HCT116 (cell line): ENCODE data around the gene EVX2. TPM values are rescaled to one million over a fixed set of nuclear protein-coding genes. Genes with fewer than 3 reads are reported as not detected.

Experiments used
- ATAC-seq: fragments of 200-7000 bp; cut with Tn5 transposase; 2 replicates; pipeline ENCODE4 v1.9.1; 2020; ENCODE audit warnings: mild to moderate bottlenecking, moderate library complexity
- BruUV-seq: library from RNA; stranded (reverse); fragments of 400-500 nt; replicated peaks from 2 replicates; lab custom pipeline; 2021; lab: Mats Ljungman, UMichigan
- CTCF ChIA-PET: fragments of 300-600 bp; sonication (Branson Sonifier 250); formaldehyde crosslinking; loops from one replicate; lab custom pipeline; 2021; ENCODE audit warnings: antibody characterized with exemption; lab: Charles Lee
- POLR2A ChIA-PET: fragments of 300-600, 350-600 bp; sonication (Branson Sonifier 250); formaldehyde crosslinking; loops from one replicate; lab custom pipeline; 2021; ENCODE audit warnings: antibody characterized with exemption; lab: Charles Lee
- RAD21 ChIA-PET, 2 experiments: fragments of 300-600 bp; sonication (Branson Sonifier 250); formaldehyde crosslinking; loops; one replicate each; lab custom pipeline; 2023; ENCODE audit warnings: low total read pairs in 2 of 2; ENCODE audit not compliant: uncharacterized antibody in 2 of 2, unreplicated experiment in 2 of 2, low non-redundant PET in 1 of 2; lab: Charles Lee
- DNase-seq: peaks from one replicate; pipeline ENCODE4 v3.0.0-alpha.2; 2010; ENCODE audit warnings: low read depth, low spot score
- H2AFZ ChIP-seq: fragments of 200-600 bp; shearing (Covaris generic), sonication (generic); 2 replicates; pipeline ENCODE4 v1.6.1; 2017; ENCODE audit warnings: low read depth, mixed run types, mixed read lengths, antibody characterized with exemption, low read length; ENCODE audit not compliant: poor library complexity, severe bottlenecking
- H3K27ac ChIP-seq: 2 replicates; pipeline ENCODE4 v1.5.1; 2012; ENCODE audit warnings: low read depth, low read length
- H3K27me3 ChIP-seq: fragments of 200-600 bp; sonication (generic); 2 replicates; pipeline ENCODE4 v1.6.1; 2016; ENCODE audit warnings: mixed run types, low read length, mixed read lengths; ENCODE audit not compliant: insufficient read depth
- H3K36me3 ChIP-seq, 2 experiments: fragments of 200-500 bp in 1 of 2; fragments of 200-600 bp in 1 of 2; sonication (Bioruptor generic) in 1 of 2; sonication (generic) in 1 of 2; 2 replicates each; pipeline versions ENCODE4 v1.5.1 to v1.6.1; 2014 to 2016; ENCODE audit warnings: low read length in 2 of 2, inconsistent platforms in 1 of 2, mixed read lengths in 1 of 2, mixed run types in 1 of 2; ENCODE audit not compliant: insufficient read depth in 2 of 2, control insufficient read depth in 1 of 2
- H3K4me1 ChIP-seq, 2 experiments: fragments of 200-600 bp in 1 of 2; sonication (generic) in 1 of 2; 2 replicates each; pipeline versions ENCODE4 v1.5.1 to v1.6.1; 2012 to 2017; ENCODE audit warnings: low read length in 2 of 2, inconsistent platforms in 1 of 2, mild to moderate bottlenecking in 1 of 2, mixed read lengths in 1 of 2, mixed run types in 1 of 2, moderate library complexity in 1 of 2; ENCODE audit not compliant: insufficient read depth in 2 of 2, control insufficient read depth in 1 of 2
- H3K4me2 ChIP-seq: fragments of 200-600 bp; sonication (generic); 2 replicates; pipeline ENCODE4 v1.6.1; 2017; ENCODE audit warnings: mixed run types, low read length, mixed read lengths
- H3K4me3 ChIP-seq, 2 experiments: fragments of 200-600 bp in 1 of 2; sonication (generic) in 1 of 2; replicated peaks in 1 of 2; 2 replicates each; pipeline ENCODE4 v1.5.1; 2011 to 2016; ENCODE audit warnings: low read length in 2 of 2, control low read depth in 1 of 2, low read depth in 1 of 2, mild to moderate bottlenecking in 1 of 2, mixed read lengths in 1 of 2, mixed run types in 1 of 2
- H3K79me2 ChIP-seq: fragments of 200-600 bp; sonication (generic); 2 replicates; pipeline ENCODE4 v1.6.1; 2017; ENCODE audit warnings: mild to moderate bottlenecking, mixed run types, low read length, moderate library complexity, mixed read lengths; ENCODE audit not compliant: insufficient read depth
- H3K9ac ChIP-seq: fragments of 200-600 bp; sonication (generic); 2 replicates; pipeline ENCODE4 v1.6.1; 2016; ENCODE audit warnings: low read length, mixed read lengths
- H3K9me2 ChIP-seq: fragments of 200-600 bp; sonication (generic), shearing (Covaris generic); 2 replicates; pipeline ENCODE4 v1.6.1; 2017; ENCODE audit warnings: mixed run types, mild to moderate bottlenecking, moderate library complexity; ENCODE audit not compliant: insufficient read depth
- H3K9me3 ChIP-seq, 2 experiments: fragments of 200-500 bp in 1 of 2; fragments of 200-600 bp in 1 of 2; sonication (Bioruptor generic) in 1 of 2; sonication (generic) in 1 of 2; 2 replicates each; pipeline ENCODE4 v1.6.1; 2014 to 2017; ENCODE audit warnings: low read length in 2 of 2, mixed read lengths in 2 of 2, inconsistent platforms in 1 of 2, low read depth in 1 of 2, mild to moderate bottlenecking in 1 of 2, mixed run types in 1 of 2, moderate library complexity in 1 of 2; ENCODE audit not compliant: control insufficient read depth in 1 of 2, insufficient read depth in 1 of 2
- H4K20me1 ChIP-seq: fragments of 200-600 bp; sonication (generic), shearing (Covaris generic); 2 replicates; pipeline ENCODE4 v1.6.1; 2017; ENCODE audit warnings: mixed run types, mild to moderate bottlenecking, moderate library complexity; ENCODE audit not compliant: insufficient read depth
- CBX3 ChIP-seq: IDR thresholded peaks from 2 replicates; pipeline ENCODE4 v1.6.1; 2012; ENCODE audit warnings: low read depth
- CEBPB ChIP-seq: IDR thresholded peaks from 2 replicates; pipeline ENCODE4 v1.6.1; 2012; ENCODE audit warnings: low read depth
- CTCF ChIP-seq, 3 experiments: fragments of 200-600 bp in 1 of 3; sonication (generic) in 1 of 3; IDR thresholded peaks in 2 of 3; conservative IDR thresholded peaks in 1 of 3; 2 replicates each; pipeline ENCODE4 v1.5.1; 2012 to 2017; ENCODE audit warnings: low read depth in 2 of 3, low read length in 2 of 3, antibody characterized with exemption in 1 of 3, borderline replicate concordance in 1 of 3, control low read depth in 1 of 3, mild to moderate bottlenecking in 1 of 3, mixed read lengths in 1 of 3, mixed run types in 1 of 3, moderate library complexity in 1 of 3; ENCODE audit not compliant: insufficient read depth in 1 of 3
- EZH2phosphoT487 ChIP-seq: fragments of 200-600 bp; IDR thresholded peaks from 2 replicates; pipeline ENCODE4 v1.6.1; 2018; ENCODE audit warnings: antibody characterized with exemption, borderline replicate concordance
- JUND ChIP-seq: IDR thresholded peaks from 2 replicates; pipeline ENCODE4 v1.6.1; 2012
- MAX ChIP-seq: IDR thresholded peaks from 2 replicates; pipeline ENCODE4 v1.6.1; 2012
- POLR2A ChIP-seq: IDR thresholded peaks from 2 replicates; pipeline ENCODE4 v1.7.0; 2011; ENCODE audit warnings: borderline replicate concordance; ENCODE audit not compliant: insufficient read depth, insufficient read length; ENCODE audit errors: extremely low read depth
- POLR2AphosphoS5 ChIP-seq: IDR thresholded peaks from 2 replicates; pipeline ENCODE4 v1.6.1; 2011; ENCODE audit warnings: mild to moderate bottlenecking, low read depth, low read length, moderate library complexity
- RAD21 ChIP-seq: IDR thresholded peaks from 2 replicates; pipeline ENCODE4 v1.6.1; 2012; ENCODE audit warnings: low read depth, mild to moderate bottlenecking
- REST ChIP-seq: IDR thresholded peaks from 2 replicates; pipeline ENCODE4 v1.6.1; 2012; ENCODE audit warnings: low read depth
- SIN3A ChIP-seq: IDR thresholded peaks from 2 replicates; pipeline ENCODE4 v1.6.1; 2012; ENCODE audit warnings: low read depth
- SRF ChIP-seq: IDR thresholded peaks from 2 replicates; pipeline ENCODE4 v1.6.1; 2012; ENCODE audit warnings: low read depth
- TCF7L2 ChIP-seq: IDR thresholded peaks from 2 replicates; pipeline ENCODE4 v1.7.0; 2011; ENCODE audit warnings: borderline replicate concordance, inconsistent platforms; ENCODE audit not compliant: insufficient read depth, insufficient read length; ENCODE audit errors: extremely low read depth
- YY1 ChIP-seq: IDR thresholded peaks from 2 replicates; pipeline ENCODE4 v1.6.1; 2011; ENCODE audit warnings: low read length, low read depth, moderate library complexity, mild to moderate bottlenecking; ENCODE audit not compliant: insufficient replicate concordance; ENCODE audit errors: extremely low read depth
- ZBTB33 ChIP-seq: IDR thresholded peaks from 2 replicates; pipeline ENCODE4 v1.6.1; 2011; ENCODE audit warnings: mild to moderate bottlenecking, low read length, moderate library complexity; ENCODE audit not compliant: insufficient replicate concordance; ENCODE audit errors: extremely low read depth
- ZFX ChIP-seq: fragments of 450-650 bp; IDR thresholded peaks from 2 replicates; pipeline ENCODE4 v1.6.1; 2017
- ZNF274 ChIP-seq: fragments of 200-500 bp; sonication (Bioruptor generic); IDR thresholded peaks from 2 replicates; pipeline ENCODE4 v1.6.1; 2014; ENCODE audit warnings: mild to moderate bottlenecking, low read depth, low read length, inconsistent platforms
- intact Hi-C: fragments of 100-400 bp; cut with micrococcal nuclease; formaldehyde crosslinking; loops from 2 replicates; pipeline ENCODE4 v1.10.0; 2022
- total RNA-seq: library from RNA; stranded (reverse); gene quantifications from one replicate; pipeline ENCODE4 v1.2.1, GENCODE V29; 2021; ENCODE audit not compliant: unreplicated experiment

EVX2 gene
- total RNA-seq, 1 experiment from 2014 or later: not detected

GRCh38 chr2:176085861-176086771 lies 2.4 kb upstream of the EVX2 start:
- H3K9ac ChIP-seq: no peak overlapping the region
- BruUV-seq: no TSS peak
- H3K4me2 ChIP-seq: no peak overlapping the region
- TF ChIP-seq EZH2phosphoT487: no peak
- peak; percentile 75 for TF ChIP-seq RAD21
- TF ChIP-seq CTCF (IDR thresholded peaks at IDR 0.05 in 2 of 3, conservative IDR thresholded peaks at IDR 0.05 in 1 of 3; ENCODE audit: borderline replicate concordance in 1 of 3, insufficient read depth in 1 of 3, low read depth in 2 of 3, low read length in 2 of 3): peak; percentile 37 to 52 (median 45); a peak in 4 of 6 replicates
- TF ChIP-seq POLR2AphosphoS5: no peak
- TF ChIP-seq TCF7L2: no peak
- TF ChIP-seq ZNF274: no peak
- no peak for TF ChIP-seq ZFX
- TF ChIP-seq SIN3A: no peak
- no peak for TF ChIP-seq REST
- TF ChIP-seq JUND: no peak
- TF ChIP-seq CBX3: no peak
- no peak for TF ChIP-seq SRF
- no peak for TF ChIP-seq CEBPB
- no peak for TF ChIP-seq ZBTB33
- no peak for TF ChIP-seq MAX
- no peak for TF ChIP-seq YY1
- TF ChIP-seq POLR2A: no peak
- ChIA-PET RAD21 (no interaction called here), CTCF (no interaction called here), POLR2A (no interaction called here)
- H3K27me3 ChIP-seq: no peaks in the 10 kb centered on the region
- H3K79me2 ChIP-seq: no peaks in the 10 kb centered on the region
- H3K4me3 ChIP-seq: no peak overlapping the region
- H3K27ac ChIP-seq: no peak overlapping the region
- no peaks in the 10 kb centered on the region for H4K20me1 ChIP-seq
- DNase-seq: peak; percentile 13
- H3K9me3 ChIP-seq: no peaks in the 10 kb centered on the region; a peak in 1 of 4 replicates
- H3K36me3 ChIP-seq: no peaks in the 10 kb centered on the region
- peak; percentile 46; the same call in 1 of the 2 replicates for ATAC-seq
- no peak overlapping the region for H2AFZ ChIP-seq
- no peaks in the 10 kb centered on the region for H3K4me1 ChIP-seq
- no peaks in the 10 kb centered on the region for H3K9me2 ChIP-seq
- intact Hi-C loops: loop anchor here (2.0 to 5.0 kb wide), 2 partner anchors 395 to 1049 kb away; no protein-coding TSS in a partner anchor
